Stimulated activated CD8-positive, alpha-beta memory T cell treated with anti-CD3 and anti-CD28 coated beads, Interleukin-4, amount 100 ng/mL, for 4 hours (primary cell): ENCODE data around the gene FN1.
"Not testable (repeated sequence)": the region's sequence is repeated elsewhere in the genome, so short reads cannot be mapped to it uniquely, and the experiment has no call there.

ENCODE experiments used
- DNase-seq, 2 donors: peaks; one replicate each; pipeline ENCODE4 v3.0.0-alpha.2; 2020; ENCODE audit warnings: low read depth in 2 of 2, low spot score in 1 of 2

The FN1 gene

DNA sequence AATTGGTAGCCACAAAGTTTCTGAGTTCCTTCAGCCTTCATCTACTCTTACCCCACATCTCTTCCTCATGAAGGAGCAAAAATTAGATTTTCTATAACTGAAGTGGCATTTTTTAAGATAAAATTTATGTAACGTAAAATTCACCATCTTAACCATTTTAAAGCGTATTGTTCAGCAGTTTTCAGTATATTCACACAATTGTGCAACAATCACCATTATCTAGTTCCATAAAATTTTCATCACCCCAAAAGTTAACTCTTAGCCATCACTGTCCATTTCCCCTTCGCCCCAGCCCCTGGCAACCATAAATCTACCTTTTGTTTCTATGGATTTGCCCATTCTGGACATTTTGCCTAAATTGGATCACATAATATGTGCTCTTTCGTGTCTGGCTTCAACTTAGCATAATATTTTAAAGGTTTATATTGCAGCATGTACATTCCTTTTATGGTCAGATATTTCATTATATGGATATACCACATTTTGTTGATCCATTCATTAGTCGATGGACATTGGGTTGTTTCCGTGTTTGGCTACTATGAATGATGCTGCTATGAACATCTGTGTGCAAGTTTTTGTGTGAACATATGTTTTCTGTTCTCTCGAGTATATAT lies 79.4 kb downstream of the FN1 start:
- DNase-seq: no peak

DNA sequence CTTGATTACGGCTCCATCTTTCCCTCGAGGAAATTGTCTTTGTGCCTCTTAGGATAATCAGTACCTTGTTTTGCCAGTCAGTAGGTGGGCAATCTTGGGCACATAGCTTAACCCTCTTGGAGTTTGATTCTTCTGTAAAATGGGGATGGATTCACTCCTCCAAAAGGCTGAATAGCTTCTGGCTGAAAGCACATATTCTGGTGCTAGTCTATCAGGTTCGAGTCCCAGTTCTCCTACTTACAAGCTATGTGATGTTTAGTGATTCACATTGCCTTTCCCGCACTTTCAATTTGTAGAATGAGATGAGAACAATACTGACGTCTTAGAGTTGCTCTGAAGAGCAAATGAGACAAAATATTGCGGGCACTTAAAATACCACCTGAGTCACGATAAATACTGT lies 80.1 kb downstream of the FN1 start:
- DNase-seq: no peak

DNA sequence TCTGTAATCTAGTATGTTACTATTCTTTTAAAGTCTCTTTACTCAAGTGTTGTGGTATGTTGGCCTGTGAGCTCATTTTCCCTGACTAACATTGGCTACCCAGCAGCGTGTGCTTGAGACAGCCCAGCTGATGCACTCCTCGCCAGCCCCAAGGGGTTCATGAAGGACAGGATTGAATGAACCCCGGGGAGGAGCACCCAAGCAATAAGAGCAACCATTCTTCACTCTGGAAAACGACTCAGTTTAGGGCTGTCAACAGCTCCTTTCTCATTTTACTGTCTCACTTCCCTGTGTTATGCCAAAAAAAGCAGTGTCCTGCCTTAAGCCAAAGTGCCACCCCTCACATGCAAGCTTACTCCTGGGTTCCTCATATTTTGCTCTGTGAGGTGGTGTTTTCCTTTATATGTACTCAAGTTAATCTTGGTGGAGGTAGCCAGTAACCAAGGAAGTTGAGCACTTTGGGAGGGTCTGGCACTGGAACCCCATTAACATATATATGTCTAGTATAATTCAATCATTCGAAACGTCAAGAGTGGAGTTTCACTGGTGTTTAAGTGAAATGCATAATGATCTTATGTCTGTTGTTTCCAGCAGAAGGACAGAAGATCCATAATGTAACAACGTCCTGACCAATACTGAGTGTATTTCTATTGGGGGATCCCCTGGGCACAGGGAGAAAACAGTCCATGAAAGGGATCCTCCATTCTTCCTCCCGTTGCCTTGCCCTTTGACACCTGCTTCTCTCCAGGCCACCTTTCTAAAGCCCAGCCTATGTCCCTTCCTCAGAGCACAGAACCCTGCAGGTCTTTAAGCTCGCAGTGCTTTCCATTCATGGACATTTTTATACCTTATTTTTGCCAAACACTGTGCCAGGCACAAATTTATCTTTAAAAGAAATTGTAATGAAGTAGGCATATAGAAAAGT lies 80.8 kb downstream of the FN1 start:
- no peak for DNase-seq

DNA sequence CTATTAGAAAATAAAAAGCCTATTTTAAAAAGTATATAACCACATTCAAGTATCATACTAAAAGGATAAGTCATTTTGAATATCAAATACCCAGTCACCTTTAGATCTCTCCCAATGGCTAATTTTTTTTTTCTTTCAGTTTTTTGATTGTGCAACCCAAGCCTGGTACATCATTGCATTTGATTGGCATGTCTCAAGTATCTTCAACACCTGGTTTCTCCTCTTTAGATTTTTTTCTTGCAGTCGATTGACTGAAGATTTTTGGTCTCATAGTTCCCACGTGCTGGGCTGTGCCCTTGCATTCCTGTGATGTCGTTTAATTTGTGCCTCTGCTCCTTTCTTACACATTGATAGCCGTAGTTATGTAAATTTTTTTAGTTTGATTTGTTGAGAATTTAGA lies 83.3 kb downstream of the FN1 start:
- no peak for DNase-seq

DNA sequence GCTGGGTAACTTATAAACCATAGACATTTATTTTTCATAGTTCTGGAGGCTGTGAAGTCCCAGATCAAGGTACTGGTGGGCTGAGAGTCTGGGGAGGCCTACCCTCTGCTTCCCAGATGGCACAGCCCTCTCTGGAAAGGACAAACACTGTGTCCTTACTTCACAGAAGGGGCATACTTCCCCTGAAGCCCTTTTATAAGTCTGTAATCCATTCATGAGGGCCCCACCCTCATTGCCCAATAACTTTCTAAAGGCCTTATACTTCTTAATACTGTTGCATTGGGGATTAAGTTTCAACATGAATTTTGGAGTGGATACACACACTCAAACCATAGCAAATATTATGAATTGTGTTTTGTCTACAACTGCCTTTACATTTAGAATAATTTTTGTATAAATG lies 88.0 kb downstream of the FN1 start:
- DNase-seq: no peak

DNA sequence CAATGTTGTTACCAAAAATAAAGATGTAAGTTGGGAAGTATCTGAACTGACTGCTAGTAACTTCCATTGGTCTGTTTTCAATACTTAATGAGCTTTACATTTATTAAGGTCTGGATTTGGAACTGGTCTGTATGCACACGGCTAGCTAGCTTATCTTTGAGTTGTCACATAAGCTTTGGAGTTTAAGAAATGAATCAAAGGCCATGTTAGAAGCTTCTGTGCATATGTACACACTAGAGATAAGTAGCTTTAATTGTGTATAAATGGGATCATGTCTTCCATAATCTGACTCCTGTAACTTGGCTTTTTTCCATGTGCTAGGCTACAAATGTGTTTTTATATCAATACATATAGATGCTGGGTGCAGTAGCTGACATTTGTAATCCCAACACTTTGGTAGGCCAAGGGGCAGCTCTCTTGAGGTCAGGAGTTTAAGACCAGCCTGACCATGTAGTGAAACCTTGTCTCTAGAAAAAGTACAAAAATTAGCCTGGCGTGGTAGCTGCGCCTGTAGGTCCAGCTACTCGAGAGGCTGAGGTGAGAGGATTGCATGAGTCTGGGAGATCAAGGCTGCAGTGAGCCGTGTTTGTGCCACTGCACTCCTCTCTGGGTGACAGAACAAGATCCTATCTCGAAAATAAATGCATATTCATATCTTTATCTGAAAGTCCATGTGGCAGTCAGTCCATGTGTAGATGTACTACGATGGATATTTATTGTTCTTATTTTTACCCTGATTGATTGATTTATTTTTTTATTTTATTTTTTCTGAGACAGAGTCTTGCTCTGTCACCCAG lies 96.8 kb downstream of the FN1 start:
- no peak for DNase-seq

DNA sequence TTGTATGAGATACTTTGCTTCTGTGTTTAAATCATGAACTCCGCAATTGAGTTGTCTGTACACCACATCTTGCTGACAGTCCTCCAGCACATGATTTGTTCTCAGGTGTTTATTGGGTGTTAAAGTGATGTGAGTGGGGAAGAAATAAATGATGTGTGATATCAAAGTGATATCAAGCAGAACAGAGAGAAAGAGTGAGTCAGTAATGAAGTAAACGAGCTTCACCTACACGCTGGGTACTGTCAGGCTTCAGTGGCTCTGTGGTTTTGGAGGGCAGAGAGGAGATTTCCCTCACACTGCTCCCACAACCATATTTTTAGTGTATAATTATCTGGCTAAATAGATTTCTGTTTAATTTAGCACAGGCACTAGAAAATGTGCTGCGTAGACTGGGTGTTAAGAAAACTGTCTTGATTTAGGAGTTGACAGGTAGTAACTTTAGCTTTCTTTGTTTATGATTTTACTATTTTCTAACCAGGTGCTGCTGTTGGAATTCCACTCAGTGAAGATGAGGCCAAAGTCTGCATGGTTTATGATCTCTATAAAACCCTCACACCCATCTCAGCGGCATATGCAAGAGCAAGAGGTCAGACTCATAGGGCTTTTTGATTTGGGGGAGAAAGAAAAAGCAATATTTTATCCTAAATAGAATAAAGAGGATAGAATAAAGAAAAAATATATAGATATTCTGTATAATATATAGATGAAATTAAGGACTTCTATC lies 102.8 kb downstream of the FN1 start:
- no peak for DNase-seq

DNA sequence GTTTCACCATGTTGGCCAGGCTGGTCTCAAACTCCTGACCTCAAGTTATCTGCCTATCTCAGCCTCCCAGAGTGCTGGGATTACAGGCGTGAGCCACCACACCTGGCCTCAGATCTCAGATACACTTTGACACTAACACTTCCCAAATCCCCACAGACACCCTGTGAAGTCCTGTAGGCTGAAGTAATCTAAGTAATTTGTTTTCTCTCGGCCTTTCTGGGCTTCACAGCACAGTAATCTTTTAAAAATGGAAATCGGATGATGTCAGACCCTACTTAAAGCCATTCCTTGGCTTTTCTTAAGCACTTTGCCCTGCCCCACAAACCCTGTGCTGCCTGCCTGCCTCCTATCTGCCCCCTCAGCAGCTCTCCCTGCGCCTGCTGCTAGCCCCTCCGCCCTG lies 107.8 kb downstream of the FN1 start:
- no peak for DNase-seq

DNA sequence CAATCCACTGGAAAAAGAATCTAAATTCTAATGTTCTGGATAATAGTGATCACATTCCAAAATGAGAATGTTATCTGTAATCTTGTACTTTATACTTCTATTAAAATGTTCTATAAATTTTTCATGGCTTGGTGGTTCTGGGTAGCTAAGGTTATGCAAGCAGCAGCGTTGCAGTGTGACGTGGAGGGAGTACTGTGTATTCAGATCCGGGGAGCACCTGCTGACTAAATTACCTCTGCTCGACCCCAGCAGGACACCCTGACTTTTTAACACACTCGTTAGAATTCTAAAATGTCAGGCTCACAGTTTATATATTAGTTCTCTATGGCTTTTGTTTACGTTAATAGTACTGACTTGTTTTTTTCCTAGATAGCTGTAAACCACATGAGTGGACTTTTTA lies 111.1 kb downstream of the FN1 start:
- no peak for DNase-seq

DNA sequence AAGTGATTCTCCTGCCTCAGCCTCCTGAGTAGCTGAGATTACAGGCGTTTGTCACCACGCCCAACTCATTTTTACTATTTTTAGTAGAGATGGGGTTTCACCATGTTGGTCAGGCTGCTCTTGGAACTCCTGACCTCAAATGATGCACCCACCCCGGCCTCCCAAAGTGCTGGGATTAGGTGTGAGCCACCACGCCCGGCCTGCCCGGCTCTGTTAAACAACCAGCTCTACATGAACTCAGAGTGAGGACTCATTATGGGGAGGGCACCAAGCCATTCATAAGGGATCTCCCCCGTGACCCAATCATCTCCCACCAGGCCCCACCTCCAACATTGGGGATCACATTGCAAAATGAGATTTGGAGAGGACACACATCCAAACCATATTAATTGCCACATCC lies 115.2 kb downstream of the FN1 start:
- no peak for DNase-seq

DNA sequence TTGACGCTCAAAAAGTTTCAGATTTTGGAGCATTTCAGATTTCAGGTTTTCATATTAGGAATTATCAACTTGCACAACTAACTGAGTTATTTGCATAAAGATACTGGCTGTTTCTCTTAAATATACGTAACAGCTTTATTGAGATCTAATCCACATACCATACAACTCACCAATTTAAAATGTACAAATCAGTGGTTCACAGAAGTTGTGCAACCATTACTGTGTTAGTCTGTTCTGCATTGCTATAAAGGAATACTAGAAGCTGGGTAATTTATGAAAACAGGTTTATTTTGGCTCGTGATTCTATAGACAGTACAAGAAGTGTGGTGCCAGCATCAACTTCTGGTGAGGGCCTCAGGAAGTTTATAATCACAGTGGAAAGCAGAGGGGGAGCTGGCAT lies 115.8 kb downstream of the FN1 start:
- no peak for DNase-seq

DNA sequence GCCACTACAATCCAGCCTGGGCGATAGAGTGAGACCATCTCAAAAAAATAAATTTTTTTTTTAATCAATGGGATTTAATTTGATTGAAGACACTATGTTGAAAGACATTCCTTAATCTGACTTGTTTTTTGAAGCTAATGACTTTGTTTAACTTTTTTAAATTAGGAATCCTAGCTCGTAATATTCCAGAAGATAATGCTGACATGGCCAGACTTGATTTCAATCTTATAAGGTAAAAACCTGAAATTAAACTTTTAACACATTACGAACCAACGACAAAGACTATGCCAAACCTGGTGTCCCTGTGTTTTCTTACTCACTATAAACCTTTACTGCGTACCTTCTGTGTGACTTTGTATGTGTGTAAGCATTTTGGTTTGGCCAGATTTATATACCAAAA lies 116.4 kb downstream of the FN1 start:
- no peak for DNase-seq

DNA sequence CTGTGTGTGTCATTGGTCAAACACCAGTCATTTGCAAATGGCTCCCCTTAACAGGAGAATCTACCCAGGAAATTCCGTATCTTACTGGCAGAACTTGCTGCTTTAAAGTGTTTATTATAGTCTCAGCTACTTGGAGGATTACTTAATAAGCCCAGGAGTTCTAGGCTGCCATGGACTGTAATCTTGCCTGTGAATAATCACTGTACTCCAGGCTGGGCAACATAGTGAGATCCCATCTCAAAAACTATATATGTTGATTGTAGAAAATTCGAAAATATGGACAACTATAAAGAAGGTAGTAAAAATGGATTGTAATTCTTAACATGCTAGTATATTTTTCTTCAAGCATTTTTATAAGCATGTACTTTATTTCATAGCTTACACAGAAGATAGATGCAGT lies 119.5 kb downstream of the FN1 start:
- no peak for DNase-seq

DNA sequence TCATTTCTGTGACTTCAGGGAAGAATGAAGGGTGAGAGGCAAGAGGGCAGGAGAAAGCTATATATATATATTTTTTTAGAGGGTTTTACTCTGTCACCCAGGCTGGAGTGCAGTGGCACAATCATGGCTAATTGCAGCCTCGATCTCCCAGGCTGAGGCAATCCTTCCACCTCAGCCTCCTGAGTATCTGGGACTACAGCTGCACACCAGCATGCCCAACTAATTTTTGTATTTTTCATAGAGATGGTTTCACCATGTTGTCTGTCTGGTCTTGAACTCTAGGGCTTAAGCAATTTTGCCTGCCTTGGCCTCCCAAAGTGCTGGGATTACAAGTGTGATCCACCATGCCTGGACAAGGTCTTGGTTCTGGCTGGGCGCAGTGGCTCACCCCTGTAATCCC lies 120.6 kb downstream of the FN1 start:
- no peak for DNase-seq

DNA sequence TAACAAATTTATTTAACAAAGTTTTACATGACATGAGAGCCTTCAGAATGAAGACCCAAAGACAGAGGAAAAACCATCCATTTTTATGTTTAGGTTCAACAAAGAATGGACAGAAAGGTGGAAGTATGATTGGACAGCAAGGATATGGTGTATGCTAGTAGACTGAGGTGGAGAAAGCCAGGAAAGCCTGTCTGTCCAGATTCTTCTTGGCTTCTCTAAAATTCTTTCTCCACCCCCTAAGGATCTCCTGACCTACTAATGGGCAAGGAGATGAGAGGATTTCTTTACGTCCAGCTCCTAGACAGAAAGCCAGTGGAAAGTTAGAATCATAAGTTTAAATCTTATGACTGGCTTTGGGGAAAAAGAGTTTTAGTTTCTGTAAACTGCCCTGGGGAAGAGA lies 121.0 kb downstream of the FN1 start:
- no peak for DNase-seq

DNA sequence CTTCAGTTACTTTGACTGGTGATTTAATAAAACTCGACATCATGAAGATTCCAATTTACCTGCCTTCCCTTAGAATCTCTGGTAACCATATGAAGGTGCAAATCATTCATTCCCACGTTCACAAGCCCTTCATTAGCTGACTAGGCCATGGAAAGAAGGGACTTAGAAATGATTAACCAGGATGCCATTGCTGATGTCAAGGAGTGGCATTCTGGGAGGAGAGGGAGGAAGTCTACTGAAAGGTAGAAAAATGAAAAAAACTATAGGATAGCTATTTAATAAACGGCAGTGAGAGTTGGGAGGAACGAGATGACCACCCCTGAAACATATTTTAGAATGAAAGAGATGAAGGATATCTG lies 122.6 kb downstream of the FN1 start:
- no peak for DNase-seq

DNA sequence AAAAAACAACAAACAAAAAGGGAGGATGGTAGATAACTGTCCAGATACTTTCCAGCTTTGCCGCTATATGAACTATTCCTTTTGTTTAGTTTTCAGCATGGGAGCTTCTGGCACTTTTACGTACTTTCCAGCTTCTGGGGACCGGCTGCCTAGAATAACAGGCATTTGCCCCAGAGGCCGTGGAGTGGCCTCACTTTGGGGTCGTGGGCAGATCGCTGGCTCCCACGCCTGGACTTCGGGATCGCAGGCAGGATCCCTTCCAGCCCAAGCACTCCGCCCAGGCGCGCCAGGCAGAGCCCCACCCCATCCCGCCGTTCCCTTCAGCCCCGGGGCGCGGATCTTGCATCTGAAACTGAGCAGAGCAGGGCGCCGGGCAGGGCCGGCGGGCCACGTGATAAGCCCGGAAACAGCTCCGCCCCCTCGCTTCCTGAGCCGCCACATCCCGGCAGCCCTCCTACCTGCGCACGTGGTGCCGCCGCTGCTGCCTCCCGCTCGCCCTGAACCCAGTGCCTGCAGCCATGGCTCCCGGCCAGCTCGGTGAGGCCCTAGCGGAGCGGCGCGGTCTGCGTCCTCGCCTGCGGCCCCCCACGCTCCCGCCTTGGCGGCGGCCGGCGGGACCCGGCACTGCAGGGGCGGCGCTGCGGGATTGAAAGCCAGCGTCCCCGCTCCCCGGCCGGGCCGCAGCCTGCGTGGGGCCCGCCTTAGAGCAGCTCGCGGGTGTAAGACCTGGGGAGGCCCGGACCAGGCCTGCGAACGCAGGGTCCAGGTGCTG lies 124.1 kb downstream of the FN1 start, which contains the start of gene ATIC:
TSS of gene ATIC (plus strand) at position 435 of the 772 bp plus-strand sequence. CDS start at position 519, 84 bp downstream.
- peak; percentile 75 to 85 for DNase-seq

DNA sequence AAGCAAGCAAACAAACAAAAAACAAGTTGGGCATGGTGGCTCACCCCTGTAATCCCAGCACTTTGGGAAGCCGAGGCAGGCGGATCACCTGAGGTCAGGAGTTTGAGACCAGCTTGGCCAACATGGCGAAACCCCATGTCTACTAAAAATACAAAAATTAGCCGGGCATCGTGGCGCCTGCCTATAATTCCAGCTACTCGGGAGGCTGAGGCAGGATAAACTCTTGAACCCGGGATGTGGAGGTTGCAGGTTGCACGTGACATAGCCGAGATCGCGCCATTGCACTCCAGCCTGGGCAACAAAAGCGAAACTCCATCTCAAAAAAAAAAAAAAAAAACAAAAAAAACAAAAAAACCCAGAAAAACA lies 124.6 kb downstream of the FN1 start:
- not testable (repeated sequence) for DNase-seq
